WTC11 (cell line): Measurements from ENCODE around the gene TMEM115. TPM values are rescaled to one million over a fixed set of nuclear protein-coding genes. Genes with fewer than 3 reads are reported as not detected.

Experiments used
- ATAC-seq: fragments of 200-7000 bp; cut with Tn5 transposase; 2 replicates; pipeline ENCODE4 v1.10.0; 2021; ENCODE audit warnings: mild to moderate bottlenecking, moderate library complexity
- CTCF ChIA-PET: fragments of 300-600 bp; sonication (Branson Sonifier 250); formaldehyde crosslinking; loops from one replicate; lab custom pipeline; 2021; ENCODE audit warnings: antibody characterized with exemption; lab: Charles Lee
- POLR2A ChIA-PET: fragments of 350-600 bp; sonication (Branson Sonifier 250); formaldehyde crosslinking; loops from one replicate; lab custom pipeline; 2021; ENCODE audit warnings: antibody characterized with exemption; lab: Charles Lee
- DNase-seq: peaks from one replicate; pipeline ENCODE4 v3.0.0; 2021; ENCODE audit warnings: low spot score
- H3K27ac Mint-ChIP-seq: 2 replicates; pipeline ENCODE4 v1.8.0; 2021; ENCODE audit warnings: mixed read lengths
- H3K27me3 Mint-ChIP-seq: 2 replicates; pipeline ENCODE4 v1.8.0; 2021; ENCODE audit warnings: low read depth, mild to moderate bottlenecking, moderate library complexity, mixed read lengths
- H3K36me3 Mint-ChIP-seq: 2 replicates; pipeline ENCODE4 v1.8.0; 2021; ENCODE audit warnings: mixed read lengths
- H3K4me1 Mint-ChIP-seq: 2 replicates; pipeline ENCODE4 v1.8.0; 2022; ENCODE audit warnings: mixed read lengths
- H3K4me3 Mint-ChIP-seq: 2 replicates; pipeline ENCODE4 v1.8.0; 2021; ENCODE audit warnings: mild to moderate bottlenecking, moderate library complexity, mixed read lengths
- H3K9me3 Mint-ChIP-seq: 2 replicates; pipeline ENCODE4 v1.8.0; 2021; ENCODE audit warnings: mixed read lengths
- ARID4B ChIP-seq: sonication (generic); formaldehyde crosslinking; IDR thresholded peaks from 2 replicates; pipeline ENCODE4 v1.8.0; 2023; ENCODE audit warnings: missing genetic modification reagents, mild to moderate bottlenecking, borderline replicate concordance
- CBFB ChIP-seq: sonication (generic); formaldehyde crosslinking; IDR thresholded peaks from 2 replicates; pipeline ENCODE4 v1.8.1; 2022; ENCODE audit warnings: mild to moderate bottlenecking, low read depth, missing genetic modification reagents
- CTCF ChIP-seq: fragments of 200-600 bp; IDR thresholded peaks from 2 replicates; pipeline ENCODE4 v1.8.0; 2022; ENCODE audit warnings: antibody characterized with exemption
- E2F5 ChIP-seq: sonication (generic); formaldehyde crosslinking; IDR thresholded peaks from 2 replicates; pipeline ENCODE4 v1.8.1; 2022; ENCODE audit warnings: mild to moderate bottlenecking, moderate library complexity, missing genetic modification reagents
- ELF4 ChIP-seq: sonication (generic); formaldehyde crosslinking; IDR thresholded peaks from 2 replicates; pipeline ENCODE4 v1.8.1; 2022; ENCODE audit warnings: low read depth, mild to moderate bottlenecking, moderate library complexity, missing genetic modification reagents
- ESRRA ChIP-seq: sonication (generic); formaldehyde crosslinking; IDR thresholded peaks from 2 replicates; pipeline ENCODE4 v1.8.1; 2022; ENCODE audit warnings: mild to moderate bottlenecking, missing genetic modification reagents, borderline replicate concordance
- IRF2 ChIP-seq: sonication (generic); formaldehyde crosslinking; IDR thresholded peaks from 2 replicates; pipeline ENCODE4 v1.8.0; 2022; ENCODE audit warnings: low read depth, missing genetic modification reagents, borderline replicate concordance
- JUN ChIP-seq: sonication (generic); formaldehyde crosslinking; IDR thresholded peaks from 2 replicates; pipeline ENCODE4 v1.8.0; 2023; ENCODE audit warnings: mild to moderate bottlenecking, missing genetic modification reagents
- MLX ChIP-seq: sonication (generic); formaldehyde crosslinking; IDR thresholded peaks from 2 replicates; pipeline ENCODE4 v1.8.1; 2023; ENCODE audit warnings: mild to moderate bottlenecking, missing genetic modification reagents, moderate library complexity
- NFATC4 ChIP-seq: fragments of 250-450 bp; sonication (Bioruptor Pico); IDR thresholded peaks from 2 replicates; pipeline ENCODE4 v1.9.0; 2021; ENCODE audit warnings: mild to moderate bottlenecking
- PREB ChIP-seq: sonication (generic); formaldehyde crosslinking; IDR thresholded peaks from 2 replicates; pipeline ENCODE4 v1.8.1; 2022; ENCODE audit warnings: mild to moderate bottlenecking, missing genetic modification reagents, moderate library complexity, borderline replicate concordance
- USF1 ChIP-seq: sonication (generic); formaldehyde crosslinking; IDR thresholded peaks from 2 replicates; pipeline ENCODE4 v1.8.0; 2022; ENCODE audit warnings: mild to moderate bottlenecking, missing genetic modification reagents
- ZMAT4 ChIP-seq: fragments of 250-450 bp; sonication (Bioruptor Pico); IDR thresholded peaks from 2 replicates; pipeline ENCODE4 v1.9.0; 2021; ENCODE audit warnings: mild to moderate bottlenecking
- ZNF416 ChIP-seq: fragments of 250-450 bp; sonication (Bioruptor Pico); IDR thresholded peaks from 2 replicates; pipeline ENCODE4 v1.9.0; 2021; ENCODE audit warnings: mild to moderate bottlenecking, inconsistent platforms
- ZNF425 ChIP-seq: fragments of 250-450 bp; sonication (Bioruptor Pico); conservative IDR thresholded peaks from 2 replicates; pipeline ENCODE4 v1.9.0; 2021; ENCODE audit warnings: mild to moderate bottlenecking
- ZNF532 ChIP-seq: fragments of 250-450 bp; sonication (Bioruptor Pico); IDR thresholded peaks from 2 replicates; pipeline ENCODE4 v1.9.0; 2021; ENCODE audit warnings: mild to moderate bottlenecking, borderline replicate concordance
- total RNA-seq: library from RNA; stranded (reverse); gene quantifications from 3 replicates; pipeline ENCODE4 v1.2.3, GENCODE V29; 2021

Gene TMEM115
- total RNA-seq, 1 experiment from 2014 or later: 30.0 TPM

- no peak for DNase-seq
- peaks cover 27% of the 10 kb centered on the region for H3K4me1 Mint-ChIP-seq
- TF ChIP-seq MLX (CRISPR knock-in tag) (no peak), CTCF (no peak), IRF2 (no peak), ZNF532 (CRISPR knock-in tag) (no peak), ELF4 (CRISPR knock-in tag) (no peak), ZMAT4 (CRISPR knock-in tag) (no peak), CBFB (CRISPR knock-in tag) (no peak), E2F5 (CRISPR knock-in tag) (no peak), USF1 (CRISPR knock-in tag) (no peak), PREB (CRISPR knock-in tag) (no peak), ARID4B (CRISPR knock-in tag) (no peak), ESRRA (CRISPR knock-in tag) (no peak), JUN (CRISPR knock-in tag) (no peak), ZNF416 (no peak), NFATC4 (CRISPR knock-in tag) (no peak), ZNF425 (CRISPR knock-in tag) (no peak)
- H3K4me3 Mint-ChIP-seq: peak overlapping the region; percentile 16; the same call in 1 of the 2 replicates
- CTCF ChIA-PET: interaction anchor here (1.0 to 2.1 kb wide), 4 partner anchors 10 to 408 kb away, joined by 3 to 6 read pairs (median 4); partner anchors contain the start of gene HYAL1
- H3K36me3 Mint-ChIP-seq: peaks cover 45% of the 10 kb centered on the region
- no peaks in the 10 kb centered on the region for H3K27me3 Mint-ChIP-seq
- POLR2A ChIA-PET: no interaction called here
- peaks cover 5% of the 10 kb centered on the region; the same call in 1 of the 2 replicates for H3K9me3 Mint-ChIP-seq
- no peak overlapping the region for H3K27ac Mint-ChIP-seq
- ATAC-seq: no peak
Observed at GRCh38 chr3:50318615-50319014, 40.7 kb downstream of the TMEM115 start.
